Bronchial epithelial cell (primary cell): ENCODE measurements around the gene CLSTN2. TPM values are rescaled to one million over a fixed set of nuclear protein-coding genes. Genes with fewer than 3 reads are reported as not detected.

Source experiments
- DNase-seq: peaks from one replicate; pipeline ENCODE4 v3.0.0-alpha.2; 2010; ENCODE audit warnings: low read depth
- FAIRE-seq: peaks from 2 replicates; lab custom pipeline; 2011; peaks lifted over from hg19 to GRCh38; lab: Jason Lieb, UNC
- H3K27me3 ChIP-seq: 2 replicates; pipeline ENCODE4 v1.5.1; 2011; ENCODE audit warnings: low read length; ENCODE audit not compliant: control insufficient read depth, insufficient read depth
- H3K36me3 ChIP-seq: 2 replicates; pipeline ENCODE4 v1.5.1; 2011; ENCODE audit warnings: low read length; ENCODE audit not compliant: control insufficient read depth, insufficient read depth
- H3K4me3 ChIP-seq: 2 replicates; pipeline ENCODE4 v1.5.1; 2011; ENCODE audit warnings: mild to moderate bottlenecking, low read depth, low read length, control low read depth
- CTCF ChIP-seq: IDR thresholded peaks from 2 replicates; pipeline ENCODE4 v1.5.1; 2011; ENCODE audit warnings: mild to moderate bottlenecking, moderate library complexity, low read length, control low read depth, inconsistent platforms; ENCODE audit not compliant: insufficient read depth, severe bottlenecking
- total RNA-seq: library from RNA; depleted of rRNA; stranded (reverse); fragments of >200 nt; gene quantifications from 2 replicates; pipeline ENCODE4 v1.2.1, GENCODE V29; 2014

The CLSTN2 gene
- total RNA-seq, 1 donor from 2014 or later, result 0.26 TPM

- TF ChIP-seq CTCF, result no peak
- peaks cover 1% of the 10 kb centered on the region for H3K27me3 ChIP-seq
- H3K4me3 ChIP-seq, result no peak overlapping the region
- DNase-seq, result no peak
- no peaks in the 10 kb centered on the region for H3K36me3 ChIP-seq
- no peak for FAIRE-seq
Observed at GRCh38 chr3:140432229-140432669, 497.3 kb downstream of the CLSTN2 start.

GRCh38 chr3:140433431-140433830, 498.4 kb downstream of the CLSTN2 start:
- FAIRE-seq, result no peak
- Histone ChIP-seq H3K36me3 (no peaks in the 10 kb centered on the region), H3K27me3 (peaks cover 1% of the 10 kb centered on the region), H3K4me3 (no peak overlapping the region)
- no peak for DNase-seq
- TF ChIP-seq CTCF, result no peak

GRCh38 chr3:140434261-140434905, 499.4 kb downstream of the CLSTN2 start:
- Histone ChIP-seq H3K36me3 (no peaks in the 10 kb centered on the region), H3K27me3 (peaks cover under 1% of the 10 kb centered on the region), H3K4me3 (no peak overlapping the region)
- no peak for TF ChIP-seq CTCF
- FAIRE-seq (no peak), DNase-seq (no peak)

GRCh38 chr3:140436421-140436820, 501.4 kb downstream of the CLSTN2 start:
- H3K4me3 ChIP-seq, result no peak overlapping the region
- H3K36me3 ChIP-seq, result no peaks in the 10 kb centered on the region
- no peak for DNase-seq
- no peaks in the 10 kb centered on the region for H3K27me3 ChIP-seq
- no peak for FAIRE-seq
- TF ChIP-seq CTCF, result no peak

- FAIRE-seq (no peak), DNase-seq (no peak)
- no peaks in the 10 kb centered on the region for H3K36me3 ChIP-seq
- no peaks in the 10 kb centered on the region for H3K27me3 ChIP-seq
- H3K4me3 ChIP-seq, result no peak overlapping the region
- no peak for TF ChIP-seq CTCF
Observed at GRCh38 chr3:140438736-140439470, 503.9 kb downstream of the CLSTN2 start.
